HG03175 (cell line): ENCODE data around the gene NPDC1.

Experiments
- ATAC-seq: cut with Tn5 transposase; IDR thresholded peaks from one replicate; pipeline ENCODE4 v1.9.1; 2021; ENCODE audit warnings: mild to moderate bottlenecking, moderate library complexity; ENCODE audit not compliant: unreplicated experiment

NPDC1 gene

DNA sequence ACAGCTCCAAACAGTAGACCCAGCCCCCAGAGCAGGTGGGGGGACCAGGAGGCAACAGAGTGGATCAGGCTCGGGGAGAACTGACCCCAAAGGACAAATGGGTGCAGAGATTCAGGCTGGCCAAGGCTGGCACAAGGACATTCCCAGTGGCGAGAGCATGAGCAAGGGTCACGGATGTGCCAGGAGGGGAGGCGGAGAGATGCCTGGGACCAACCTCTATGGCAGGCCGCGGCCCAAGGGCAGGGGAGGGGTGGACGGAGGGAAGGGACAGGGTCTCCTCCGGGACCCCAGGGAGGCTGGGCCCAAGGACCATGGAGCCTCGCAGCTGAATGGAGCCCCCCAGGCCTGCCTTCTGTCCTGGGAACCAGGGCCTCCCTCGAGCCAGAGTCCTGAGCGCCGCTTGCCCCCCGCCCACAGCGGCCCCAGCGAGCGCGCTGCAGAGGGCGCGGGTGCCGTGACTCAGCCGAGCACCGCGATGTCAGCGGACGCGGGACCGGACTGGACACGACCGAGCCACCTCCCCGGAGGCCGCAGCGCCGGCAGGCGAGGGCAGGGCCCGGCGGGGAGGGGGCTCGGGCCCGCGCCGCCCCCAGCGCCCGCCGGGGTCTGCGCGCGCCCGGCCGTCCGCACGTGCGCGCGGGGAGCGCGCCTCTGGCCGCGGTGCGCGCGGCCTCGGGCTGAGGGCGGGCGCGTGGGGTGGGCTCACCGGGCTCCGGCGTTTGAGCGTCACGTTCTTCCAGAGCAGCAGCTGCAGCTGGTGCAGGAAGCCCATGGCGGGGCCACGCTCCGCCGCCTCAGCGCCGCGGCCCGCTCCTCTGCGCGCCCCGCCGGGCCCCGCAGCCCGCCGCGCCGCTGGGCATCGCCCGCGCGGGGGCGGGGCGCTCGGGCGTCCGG lies 18.4 kb downstream of the NPDC1 start, which contains the start of gene ABCA2:
Gene ABCA2, minus strand, starts transcription at position 869 of the 894 bp plus-strand sequence. Its CDS starts 97 bp downstream, at position 772.
- ATAC-seq, result no peak

DNA sequence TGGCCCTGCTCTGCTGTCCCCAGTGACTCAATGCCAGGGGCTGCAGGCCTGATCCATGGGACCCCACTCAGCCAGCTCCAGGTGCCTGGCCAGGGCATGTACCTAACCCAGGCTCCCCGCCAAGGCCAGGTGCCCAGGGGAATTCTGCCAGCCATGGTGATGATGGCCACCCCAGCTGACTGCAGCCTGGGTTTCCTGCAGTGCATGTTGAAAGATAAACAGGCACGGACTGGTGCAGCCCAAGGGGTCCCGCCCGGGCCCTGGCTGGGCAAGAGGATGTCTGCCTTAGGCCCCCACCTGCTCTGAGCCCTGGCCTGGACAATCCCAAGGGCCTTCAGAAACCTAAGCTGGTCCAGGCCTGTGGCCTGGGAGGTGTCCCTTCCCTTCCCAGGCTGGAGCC lies 19.1 kb downstream of the NPDC1 start:
- ATAC-seq, result no peak

DNA sequence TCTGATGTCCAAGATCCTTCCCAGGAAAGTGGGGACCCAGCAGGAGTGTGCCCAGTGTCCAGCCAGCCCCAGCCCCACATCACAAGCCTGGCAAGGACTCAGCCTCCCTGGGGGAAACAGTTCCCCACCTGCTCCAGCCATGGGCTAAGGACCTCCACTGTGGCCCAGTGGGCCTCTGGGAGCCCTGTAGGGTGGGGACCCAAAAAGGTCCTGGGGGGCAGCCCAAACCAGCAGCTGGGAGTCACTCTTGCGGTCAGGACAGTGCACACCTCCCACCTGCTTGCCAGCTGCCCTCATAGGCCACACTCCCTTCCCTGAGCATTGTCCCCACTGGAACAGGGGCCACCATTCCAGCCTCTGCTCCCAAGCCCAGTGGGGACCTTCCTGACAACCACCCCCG lies 19.6 kb downstream of the NPDC1 start:
- no peak for ATAC-seq

DNA sequence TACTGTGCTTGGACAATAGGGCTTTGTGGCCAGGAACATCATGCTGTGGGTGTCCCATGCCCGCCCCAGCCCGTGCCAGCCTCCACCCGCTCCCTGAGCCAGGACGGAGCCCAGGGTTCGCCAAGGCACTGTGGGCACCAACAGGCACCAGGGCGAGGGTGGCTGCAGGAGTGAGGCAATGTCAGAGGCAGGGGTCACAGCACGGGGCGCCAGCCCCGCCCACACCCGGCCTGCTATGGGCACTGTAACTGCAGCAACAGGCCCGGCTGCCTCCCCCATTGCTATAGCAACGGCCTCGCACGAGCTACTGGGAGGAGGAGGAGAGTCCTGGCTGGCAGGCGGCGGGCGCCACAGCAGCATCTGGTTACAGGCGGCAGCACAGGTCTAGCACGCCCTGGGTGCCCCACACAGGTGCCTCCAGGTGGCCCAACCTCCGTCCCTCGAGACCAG lies 20.4 kb downstream of the NPDC1 start:
- ATAC-seq, result no peak

DNA sequence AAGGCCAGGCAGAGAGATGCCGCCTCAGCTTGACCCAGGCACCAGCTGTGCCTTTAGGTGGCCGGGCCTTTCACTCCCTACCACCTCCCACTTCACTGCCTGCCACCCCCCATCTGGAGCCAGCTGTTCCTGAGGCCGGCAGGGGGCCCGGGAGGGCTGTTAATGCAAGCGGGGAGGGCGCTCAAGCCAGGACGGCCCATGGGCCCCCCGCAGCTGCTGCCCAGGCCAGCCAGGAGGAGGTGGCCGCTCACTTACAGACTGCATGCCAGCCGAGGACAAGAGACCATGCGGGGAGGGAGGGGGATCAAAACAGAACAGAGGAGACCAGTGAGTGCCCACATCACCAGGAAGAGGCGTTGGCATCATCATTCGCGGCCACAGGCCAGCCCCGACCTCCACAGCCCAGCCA lies 22.4 kb downstream of the NPDC1 start:
- no peak for ATAC-seq

DNA sequence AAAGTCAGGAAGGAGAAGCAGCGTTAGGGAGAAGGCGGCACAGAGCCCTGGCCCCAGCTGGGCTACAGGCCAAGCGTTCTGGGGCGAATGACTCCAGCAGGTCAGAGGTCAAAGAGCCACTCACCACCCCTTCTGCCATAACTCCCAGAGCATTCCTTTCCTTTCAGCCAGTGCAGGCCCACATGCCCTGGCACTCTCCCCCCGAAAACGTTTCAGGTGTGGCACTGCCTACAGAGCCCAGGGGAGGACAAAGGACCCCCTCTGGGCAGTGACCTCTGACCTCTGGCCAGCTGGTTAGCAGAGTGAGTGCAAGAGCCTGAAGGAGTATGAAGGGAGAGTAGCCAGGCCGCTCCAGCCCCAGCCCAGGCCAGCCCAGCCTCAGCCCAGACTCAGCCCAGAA lies 22.8 kb downstream of the NPDC1 start:
- ATAC-seq, result no peak

DNA sequence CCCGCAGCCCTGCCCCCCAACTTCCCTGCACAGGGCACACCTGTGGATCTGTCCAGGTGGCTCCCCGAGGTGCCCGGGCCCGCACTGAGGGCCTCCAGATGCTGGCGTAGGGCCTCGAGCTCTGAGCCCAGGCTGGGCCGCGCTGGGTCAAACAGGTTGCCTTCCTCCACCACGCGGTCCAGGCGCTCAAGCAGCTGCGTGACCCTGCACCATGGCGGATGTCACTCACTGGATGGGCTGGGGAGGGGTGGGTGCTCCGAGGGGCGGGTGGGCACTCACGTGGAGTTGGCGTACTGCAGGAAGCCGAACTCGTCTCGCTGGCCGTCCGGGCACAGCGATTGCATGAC lies 23.3 kb downstream of the NPDC1 start:
- no peak for ATAC-seq

DNA sequence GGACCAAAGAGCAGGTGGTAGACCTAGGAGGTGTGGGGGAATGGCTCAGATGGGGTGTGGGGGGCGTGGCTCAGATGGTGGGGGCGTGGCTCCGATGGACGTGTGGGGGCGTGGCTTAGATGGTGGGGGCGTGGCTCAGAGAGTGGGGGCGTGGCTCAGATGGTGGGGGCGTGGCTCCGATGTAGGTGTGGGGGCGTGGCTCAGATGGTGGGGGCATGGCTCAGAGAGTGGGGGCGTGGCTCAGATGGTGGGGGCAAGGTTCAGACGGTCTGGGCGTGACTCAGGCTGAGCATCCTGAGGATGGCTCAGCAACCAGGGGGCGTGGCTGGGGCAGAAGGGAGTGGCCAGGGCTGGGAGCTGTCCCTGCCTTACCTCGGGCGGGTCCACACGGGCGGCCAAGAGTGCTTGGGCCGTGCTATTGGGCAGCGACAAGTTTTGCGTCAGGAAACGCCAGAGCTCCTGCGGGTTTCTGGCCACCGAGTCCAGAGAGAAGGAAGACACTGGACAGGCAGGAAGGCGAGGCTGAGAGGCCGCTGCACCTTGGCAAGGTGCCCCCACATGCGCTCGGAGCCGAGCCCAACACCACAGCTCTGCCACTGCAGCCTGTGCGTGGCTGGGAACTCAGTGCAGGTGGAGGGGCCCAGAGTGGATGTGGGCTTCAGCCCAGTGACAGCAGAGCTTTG lies 23.9 kb downstream of the NPDC1 start:
- no peak for ATAC-seq

DNA sequence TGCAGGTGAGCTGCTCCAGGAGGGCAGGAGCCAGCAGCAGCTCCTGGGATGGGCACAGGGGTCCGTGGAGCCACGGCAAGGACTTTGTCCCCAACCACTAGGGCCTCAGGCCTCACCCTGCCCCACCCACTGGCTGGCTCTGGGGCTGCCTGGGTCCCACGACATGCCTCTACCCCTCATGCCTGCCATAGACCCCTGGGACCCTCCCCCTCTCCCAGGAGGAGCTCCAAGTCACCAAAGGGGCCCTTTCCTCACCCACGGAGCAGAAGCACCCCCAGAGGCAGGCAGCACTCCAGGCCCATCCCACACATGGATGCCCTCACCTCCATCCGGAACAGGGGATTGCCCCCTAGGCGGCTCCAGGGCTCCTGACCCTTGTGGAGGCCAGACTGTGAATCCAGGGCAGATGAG lies 24.4 kb downstream of the NPDC1 start:
- ATAC-seq, result no peak

DNA sequence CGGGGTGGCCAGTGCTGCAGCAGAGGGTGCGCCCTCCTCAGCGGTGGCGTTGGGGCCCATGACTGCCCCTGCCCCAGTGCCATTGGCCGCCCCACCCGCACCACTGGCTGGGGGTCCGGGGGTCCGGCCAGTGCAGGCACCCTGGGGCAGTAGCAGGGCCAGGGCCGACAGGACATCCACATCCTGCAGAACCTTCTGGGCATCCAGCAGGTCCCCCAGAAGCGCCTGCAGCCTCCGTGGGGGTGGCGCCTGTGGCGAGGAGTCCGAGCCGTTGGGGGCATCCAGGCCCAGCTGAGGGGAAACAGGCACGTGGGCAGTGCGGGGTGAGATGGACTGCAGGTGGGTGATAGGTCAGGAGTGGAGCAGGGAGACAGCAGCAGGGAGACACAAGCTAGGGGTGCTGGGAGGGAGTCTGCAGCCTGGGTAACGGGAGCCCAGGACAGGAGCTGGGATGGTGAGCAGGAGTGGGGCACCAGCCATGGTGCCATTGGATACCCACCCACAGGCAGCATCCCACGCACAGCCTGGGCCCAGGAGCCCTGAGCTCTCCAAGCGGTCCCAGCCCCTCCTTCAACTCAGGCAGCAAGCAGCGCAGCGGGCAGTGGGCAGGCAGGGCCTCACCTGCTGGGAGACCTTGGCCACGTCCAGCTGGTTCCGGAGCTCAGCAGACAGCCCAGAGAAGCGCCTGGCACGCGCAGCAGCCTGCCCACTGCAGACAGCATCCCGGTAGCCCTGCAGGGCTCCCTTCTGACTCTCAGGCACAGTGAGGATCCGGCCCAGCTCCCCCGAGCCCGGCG lies 25.0 kb downstream of the NPDC1 start:
- ATAC-seq, result no peak

DNA sequence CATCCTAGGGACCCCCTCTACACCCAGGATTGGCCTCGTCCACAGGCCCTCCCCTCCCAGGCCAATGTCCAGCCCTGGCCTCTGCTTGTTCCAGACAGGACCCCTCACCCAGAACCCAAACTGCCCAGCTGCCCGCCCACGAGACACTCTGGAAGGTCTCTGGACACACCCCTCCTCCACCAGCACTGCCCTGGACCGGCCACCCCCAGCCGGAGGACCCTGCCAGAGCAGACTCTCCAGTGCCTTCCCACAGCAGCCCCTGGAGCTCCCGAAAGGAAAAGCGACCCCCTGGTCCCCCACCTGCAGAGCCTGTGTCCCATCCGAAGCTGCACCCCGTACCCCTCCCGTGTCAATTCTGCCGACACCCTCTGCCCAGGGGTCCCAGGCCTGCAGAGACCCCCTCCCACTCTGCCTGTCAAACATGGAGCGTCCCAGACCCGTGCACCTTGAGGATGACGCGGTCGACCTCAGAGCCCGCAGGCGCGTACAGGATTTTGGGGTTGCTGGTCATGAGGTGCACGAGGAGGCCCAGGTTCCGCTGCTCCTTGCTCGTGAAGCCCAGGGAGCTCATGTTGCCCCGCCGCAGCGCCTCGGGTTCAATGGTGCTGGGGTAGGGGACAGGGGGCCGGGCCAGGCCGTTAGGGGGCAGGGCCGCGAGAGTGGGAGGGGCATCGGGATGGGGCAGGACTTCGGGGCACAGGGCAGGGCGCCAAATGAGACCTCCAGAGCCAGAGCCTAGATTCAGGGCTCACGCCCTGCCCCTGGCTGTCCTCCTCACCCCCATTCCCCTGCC lies 25.9 kb downstream of the NPDC1 start:
- ATAC-seq, result no peak

DNA sequence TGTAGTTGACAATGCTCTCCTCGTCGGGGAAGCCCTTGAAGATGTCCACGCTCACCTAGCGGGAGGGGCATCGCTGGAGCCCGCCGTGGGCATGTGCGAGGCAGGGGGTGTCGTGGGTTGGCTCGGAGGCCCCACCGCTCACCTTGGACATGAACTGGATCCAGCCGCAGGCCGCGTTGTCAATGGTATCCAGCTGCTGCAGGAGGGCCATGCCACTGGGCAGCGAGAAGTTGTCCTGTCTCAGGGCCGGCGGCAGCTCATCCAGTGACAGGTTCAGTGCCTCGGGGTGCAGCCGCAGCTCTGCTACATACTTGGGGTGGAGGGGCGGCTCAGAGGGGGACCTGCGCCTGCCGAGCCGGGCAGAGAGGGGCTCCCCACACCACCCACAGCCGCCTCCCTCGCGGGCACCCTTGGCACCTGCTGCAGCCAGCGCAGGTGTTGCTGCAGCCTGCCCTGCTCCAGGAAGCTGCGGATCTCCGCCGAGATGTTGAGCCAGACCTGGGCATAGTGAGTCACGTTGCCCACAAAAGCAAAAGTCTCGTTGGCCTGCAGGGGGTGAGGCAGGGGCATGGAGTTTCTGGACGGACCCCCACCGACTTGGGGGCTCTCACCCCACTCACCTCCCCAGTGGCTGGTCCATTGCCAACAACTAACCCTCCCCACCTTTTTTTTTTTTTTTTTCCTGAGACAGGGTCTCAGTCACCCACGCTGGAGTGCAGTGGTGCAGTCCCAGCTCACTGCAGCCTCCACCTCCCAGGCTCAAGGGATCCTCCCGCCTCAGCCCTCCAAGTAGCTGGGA lies 27.0 kb downstream of the NPDC1 start:
- ATAC-seq, result no peak

DNA sequence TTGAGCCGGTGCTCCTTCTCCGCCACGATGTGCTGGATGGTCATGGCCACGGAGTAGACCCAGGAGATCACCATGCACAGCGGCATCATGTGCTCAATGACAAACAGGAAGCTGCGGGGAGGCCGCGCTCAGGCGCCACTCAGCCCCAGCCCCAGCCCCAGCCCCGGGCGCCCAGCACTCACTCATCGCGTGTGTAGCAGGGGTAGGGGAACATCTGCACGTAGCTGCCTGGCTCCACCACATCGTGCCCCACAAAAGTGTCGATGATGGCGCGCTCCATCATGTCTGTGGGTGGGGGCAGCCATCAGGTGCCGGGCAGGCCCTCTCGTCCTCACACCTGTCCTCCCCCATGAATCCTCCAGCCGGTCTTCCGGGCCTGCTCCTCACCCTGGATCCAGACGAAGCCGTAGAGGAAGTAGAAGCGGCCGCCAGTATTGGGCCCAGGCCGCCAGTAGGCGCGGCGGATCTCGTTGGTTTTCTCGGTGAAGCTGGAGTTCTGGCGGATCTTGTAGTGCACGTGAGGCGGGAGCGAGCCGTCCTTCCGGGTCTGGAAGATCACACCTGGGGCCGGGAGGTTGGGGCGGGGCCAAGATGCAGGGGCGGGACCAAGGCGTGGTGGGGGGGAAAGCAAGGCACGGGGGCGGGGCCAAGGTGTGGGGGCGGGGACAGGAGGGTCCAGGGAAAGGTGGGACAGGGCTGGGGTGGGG lies 28.0 kb downstream of the NPDC1 start:
- ATAC-seq, result no peak

DNA sequence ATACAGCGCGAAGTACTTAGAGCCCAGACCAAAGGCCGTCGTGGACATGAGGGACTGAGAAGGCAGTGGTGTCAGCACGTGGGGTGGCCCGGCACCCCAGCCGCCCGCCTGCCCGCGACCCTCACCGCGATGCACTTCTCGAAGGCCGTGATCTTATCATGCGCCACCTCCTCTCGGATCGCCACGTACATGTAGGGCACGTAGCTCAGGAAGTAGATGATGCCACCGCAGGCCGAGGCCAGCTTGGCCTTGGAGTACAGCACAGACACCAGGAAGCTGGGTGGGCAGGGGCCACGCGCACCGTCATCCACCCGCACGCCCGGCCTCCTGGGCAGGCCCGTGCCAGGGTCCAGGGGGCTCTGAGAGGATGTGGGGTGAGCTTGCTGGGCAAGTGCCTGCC lies 28.9 kb downstream of the NPDC1 start:
- ATAC-seq, result no peak

DNA sequence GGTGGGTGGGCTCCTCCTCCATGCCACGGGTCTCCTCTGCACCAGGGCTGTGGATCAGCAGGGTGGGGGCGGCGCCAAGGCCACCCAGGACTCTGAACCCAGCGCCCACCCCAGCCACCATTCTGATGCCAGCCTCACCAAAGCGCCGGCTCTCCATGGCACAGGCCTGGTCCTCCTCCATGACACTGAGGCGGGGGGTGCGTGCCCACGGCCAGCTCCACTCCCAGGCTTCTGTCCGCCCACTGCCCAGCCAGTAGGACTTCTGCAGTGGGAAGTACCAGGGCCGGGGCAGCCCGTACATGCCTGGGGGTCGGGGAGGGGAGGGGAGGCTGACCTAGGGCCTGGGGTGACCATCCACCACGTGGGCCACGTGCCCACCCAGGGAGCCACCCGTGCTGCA lies 29.5 kb downstream of the NPDC1 start:
- no peak for ATAC-seq

DNA sequence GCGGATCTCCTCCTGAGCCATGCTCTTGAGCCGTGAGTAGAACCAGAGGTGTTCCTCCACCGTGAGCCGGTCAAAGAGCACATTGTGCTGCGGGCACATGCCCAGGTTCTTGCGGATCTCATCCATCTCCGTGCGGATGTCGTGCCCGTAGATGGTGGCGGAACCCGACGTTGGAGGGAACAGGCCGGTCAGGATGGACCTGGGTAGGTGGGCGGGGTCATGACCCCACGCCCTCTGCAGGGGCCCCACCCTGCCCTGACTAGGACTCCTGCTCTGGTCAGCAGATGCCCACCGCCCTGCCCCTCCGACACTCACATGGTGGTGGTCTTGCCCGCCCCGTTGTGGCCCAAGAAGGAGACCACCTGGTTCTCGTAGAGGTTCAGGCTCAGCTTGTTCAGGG lies 30.0 kb downstream of the NPDC1 start:
- ATAC-seq, result no peak

DNA sequence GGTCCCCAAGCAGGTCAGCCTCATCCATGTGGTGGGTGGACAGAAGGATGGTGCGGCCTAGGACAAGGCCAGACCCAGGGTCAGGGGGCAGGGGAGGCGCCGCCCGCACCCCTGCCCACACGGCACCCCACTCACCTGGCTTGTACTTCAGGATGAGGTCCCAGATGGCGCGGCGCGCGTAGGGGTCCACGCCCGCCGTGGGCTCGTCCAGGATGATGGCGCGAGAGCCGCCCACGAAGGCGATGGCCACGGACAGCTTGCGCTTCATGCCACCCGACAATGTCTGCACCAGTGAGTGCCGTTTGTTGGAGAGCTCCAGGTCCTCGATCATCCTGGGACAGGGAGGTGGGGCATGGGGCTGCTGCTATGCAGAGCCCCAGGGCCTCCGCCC lies 30.4 kb downstream of the NPDC1 start:
- no peak for ATAC-seq

DNA sequence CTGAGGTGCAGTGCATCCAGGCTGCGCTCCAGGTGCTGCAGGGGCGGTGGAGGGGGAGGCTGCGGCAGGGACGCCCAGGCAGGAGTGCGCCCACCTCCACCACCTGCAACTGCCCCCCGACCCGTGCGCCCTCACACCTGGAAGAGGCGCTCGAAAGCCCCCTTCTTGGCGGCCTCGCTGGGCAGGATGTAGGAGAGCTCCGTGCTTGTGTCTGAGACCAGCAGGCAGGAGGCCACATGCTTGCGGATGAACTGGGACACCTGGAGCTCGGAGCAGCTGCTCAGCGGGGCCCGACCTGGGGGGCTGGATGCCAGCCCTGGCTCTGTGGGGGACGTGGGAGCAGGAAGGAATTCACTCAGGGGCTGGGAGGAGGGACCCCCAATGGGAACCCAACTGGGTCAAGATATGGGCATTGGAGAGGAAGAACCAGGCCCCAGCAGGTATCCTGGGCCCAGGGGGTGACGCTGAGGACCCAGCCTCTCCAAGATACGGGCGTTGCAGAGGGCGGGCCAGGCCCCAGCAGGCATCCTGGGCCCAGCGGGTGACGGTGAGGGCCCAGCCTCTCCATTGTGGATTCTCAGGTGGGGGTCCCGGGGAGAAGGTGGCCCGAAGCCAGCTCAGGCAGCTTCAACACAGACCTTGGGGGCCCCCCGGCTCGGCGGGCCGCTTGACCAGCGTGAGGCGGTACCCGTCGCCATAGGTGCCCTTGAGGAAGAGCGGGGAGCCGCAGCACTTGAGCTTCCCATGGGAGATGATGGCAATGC lies 31.0 kb downstream of the NPDC1 start:
- ATAC-seq, result no peak

DNA sequence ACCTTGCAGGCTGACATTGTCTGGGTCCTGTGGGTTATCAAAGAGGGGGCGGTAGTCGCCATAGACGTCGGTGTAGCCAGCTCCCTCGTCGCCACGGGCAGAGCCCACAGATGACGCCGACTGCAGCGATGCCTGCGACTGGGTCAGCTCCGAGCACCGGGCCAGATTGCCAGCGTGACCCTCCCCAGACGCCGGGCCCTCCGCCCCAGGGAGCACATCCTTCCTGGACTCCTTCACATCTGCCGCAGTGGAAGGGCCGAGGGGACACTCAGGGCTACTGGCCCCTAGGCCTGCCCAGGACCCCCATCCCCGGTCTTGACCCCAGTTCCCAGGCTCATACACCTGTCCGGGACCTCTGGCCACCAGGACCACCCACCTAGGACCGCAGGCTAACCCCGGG lies 31.8 kb downstream of the NPDC1 start:
- no peak for ATAC-seq
